Panc1 (cell line): ENCODE results near the gene TAB2. TPM values are rescaled to one million over a fixed set of nuclear protein-coding genes. Genes with fewer than 3 reads are reported as not detected.

Experiments
- ATAC-seq: fragments of 200-7000 bp; cut with Tn5 transposase; 2 replicates; pipeline ENCODE4 v1.9.1; 2020; ENCODE audit warnings: mild to moderate bottlenecking, moderate library complexity
- BruUV-seq: library from RNA; stranded (reverse); fragments of 400-500 nt; replicated peaks from 2 replicates; lab custom pipeline; 2021; lab: Mats Ljungman, UMichigan
- CTCF ChIA-PET: fragments of 300-600 bp; sonication (Branson Sonifier 250); formaldehyde crosslinking; loops from one replicate; lab custom pipeline; 2022; ENCODE audit warnings: antibody characterized with exemption; lab: Charles Lee
- POLR2A ChIA-PET: fragments of 300-600 bp; sonication (Branson Sonifier 250); formaldehyde crosslinking; loops from one replicate; lab custom pipeline; 2022; ENCODE audit warnings: antibody characterized with exemption; lab: Charles Lee
- DNase-seq: peaks from one replicate; pipeline ENCODE4 v3.0.0-alpha.2; 2010; ENCODE audit warnings: low read depth, low spot score
- H3K27ac ChIP-seq: 2 replicates; pipeline ENCODE4 v1.5.1; 2011; ENCODE audit warnings: mild to moderate bottlenecking, low read length, inconsistent platforms
- H3K27me3 ChIP-seq: fragments of 200-500 bp; sonication (Bioruptor generic); 2 replicates; pipeline ENCODE4 v1.6.0; 2014; ENCODE audit warnings: low read length, inconsistent platforms; ENCODE audit not compliant: control insufficient read depth, insufficient read depth
- H3K36me3 ChIP-seq: fragments of 200-500 bp; sonication (Bioruptor generic); 2 replicates; pipeline ENCODE4 v1.5.1; 2014; ENCODE audit warnings: inconsistent platforms, mild to moderate bottlenecking, low read length, moderate library complexity; ENCODE audit not compliant: control insufficient read depth, insufficient read depth
- H3K4me1 ChIP-seq: 2 replicates; pipeline ENCODE4 v1.5.1; 2011; ENCODE audit warnings: inconsistent platforms, mild to moderate bottlenecking, low read length, moderate library complexity; ENCODE audit not compliant: control insufficient read depth, insufficient read depth
- H3K4me3 ChIP-seq, 2 experiments: 2 replicates each; pipeline ENCODE4 v1.5.1; 2011 to 2012; ENCODE audit warnings: low read depth in 2 of 2, low read length in 2 of 2, mild to moderate bottlenecking in 2 of 2, inconsistent platforms in 1 of 2, moderate library complexity in 1 of 2
- H3K9me3 ChIP-seq: fragments of 200-500 bp; sonication (Bioruptor generic); 2 replicates; pipeline ENCODE4 v1.5.1; 2014; ENCODE audit warnings: low read depth, mild to moderate bottlenecking, inconsistent platforms, low read length, moderate library complexity; ENCODE audit not compliant: control insufficient read depth, insufficient read depth
- CTCF ChIP-seq: fragments of 450-650 bp; IDR thresholded peaks from 2 replicates; pipeline ENCODE4 v1.5.1; 2017; ENCODE audit warnings: mild to moderate bottlenecking
- POLR2AphosphoS5 ChIP-seq: IDR thresholded peaks from 2 replicates; pipeline ENCODE4 v1.6.1; 2012; ENCODE audit warnings: mild to moderate bottlenecking, low read depth, low read length, moderate library complexity
- SIN3A ChIP-seq: IDR thresholded peaks from 2 replicates; pipeline ENCODE4 v1.6.1; 2012; ENCODE audit warnings: low read depth, mild to moderate bottlenecking, low read length, moderate library complexity, borderline replicate concordance; ENCODE audit not compliant: insufficient read depth
- TCF7L2 ChIP-seq: IDR thresholded peaks from 2 replicates; pipeline ENCODE4 v1.6.1; 2011; ENCODE audit warnings: mild to moderate bottlenecking, low read depth, low read length, inconsistent platforms
- in situ Hi-C: cut with HindIII; loops from 2 replicates; pipeline ENCODE4 v1.10.0; 2016; ENCODE audit warnings: low sequenced_read_pairs, low pct_unique_long_range_greater_than_20kb
- intact Hi-C: fragments of 100-400 bp; cut with micrococcal nuclease; formaldehyde crosslinking; loops from one replicate; pipeline ENCODE4 v1.10.0; 2022; ENCODE audit not compliant: unreplicated experiment
- total RNA-seq: library from RNA; stranded (reverse); gene quantifications from one replicate; pipeline ENCODE4 v1.2.1, GENCODE V29; 2021; ENCODE audit not compliant: unreplicated experiment
- TF ChIP-seq, protein P1 (sequence below), 2 experiments: IDR thresholded peaks; 2 replicates each; pipeline ENCODE4 v1.6.1; 2011 to 2012; ENCODE audit warnings: low read depth in 2 of 2, control low read depth in 1 of 2, low read length in 1 of 2, mild to moderate bottlenecking in 1 of 2, moderate library complexity in 1 of 2; ENCODE audit not compliant: insufficient read depth in 1 of 2

Gene TAB2
- total RNA-seq, 1 experiment from 2014 or later = 47.2 TPM

DNA sequence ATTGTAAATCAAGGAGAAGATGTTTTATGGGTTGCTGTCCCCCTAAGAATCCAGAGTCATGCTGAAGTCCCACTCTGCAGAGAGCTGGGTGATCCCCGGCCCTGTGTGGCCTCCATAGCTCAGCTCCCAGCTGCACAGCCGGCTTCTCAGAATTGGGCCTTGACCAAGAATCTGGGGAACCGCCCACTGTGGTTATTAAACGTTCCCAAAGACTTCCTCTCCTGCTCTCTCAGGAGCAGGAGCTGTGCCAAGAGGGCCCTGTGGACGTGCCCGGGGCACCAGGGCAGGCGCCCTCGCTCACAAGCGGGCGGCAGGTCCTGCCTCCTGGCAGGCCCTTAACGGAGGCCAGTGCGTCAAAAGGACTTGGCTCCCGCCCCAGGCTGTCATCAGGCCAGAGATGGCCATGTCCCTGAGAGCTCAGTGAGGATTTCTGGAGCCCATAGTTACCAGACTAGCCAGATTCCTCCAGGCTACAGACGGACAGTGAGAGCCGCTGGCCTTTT, 136.9 kb downstream of the TAB2 start:
- Histone ChIP-seq H3K36me3 (no peaks in the 10 kb centered on the region), H3K4me1 (peaks cover 11% of the 10 kb centered on the region; the same call in 1 of the 2 replicates), H3K27ac (no peak overlapping the region), H3K9me3 (no peaks in the 10 kb centered on the region), H3K4me3 (no peak overlapping the region), H3K27me3 (peaks cover 2% of the 10 kb centered on the region; the same call in 1 of the 2 replicates)
- in situ Hi-C loops (no loop called here), intact Hi-C loops (no loop called here)
- POLR2A ChIA-PET = no interaction called here
- peak; percentile 65 for ATAC-seq
- CTCF ChIA-PET = no interaction called here
- TF ChIP-seq TCF7L2 (no peak), POLR2AphosphoS5 (no peak)
- TF ChIP-seq, protein P1, sequence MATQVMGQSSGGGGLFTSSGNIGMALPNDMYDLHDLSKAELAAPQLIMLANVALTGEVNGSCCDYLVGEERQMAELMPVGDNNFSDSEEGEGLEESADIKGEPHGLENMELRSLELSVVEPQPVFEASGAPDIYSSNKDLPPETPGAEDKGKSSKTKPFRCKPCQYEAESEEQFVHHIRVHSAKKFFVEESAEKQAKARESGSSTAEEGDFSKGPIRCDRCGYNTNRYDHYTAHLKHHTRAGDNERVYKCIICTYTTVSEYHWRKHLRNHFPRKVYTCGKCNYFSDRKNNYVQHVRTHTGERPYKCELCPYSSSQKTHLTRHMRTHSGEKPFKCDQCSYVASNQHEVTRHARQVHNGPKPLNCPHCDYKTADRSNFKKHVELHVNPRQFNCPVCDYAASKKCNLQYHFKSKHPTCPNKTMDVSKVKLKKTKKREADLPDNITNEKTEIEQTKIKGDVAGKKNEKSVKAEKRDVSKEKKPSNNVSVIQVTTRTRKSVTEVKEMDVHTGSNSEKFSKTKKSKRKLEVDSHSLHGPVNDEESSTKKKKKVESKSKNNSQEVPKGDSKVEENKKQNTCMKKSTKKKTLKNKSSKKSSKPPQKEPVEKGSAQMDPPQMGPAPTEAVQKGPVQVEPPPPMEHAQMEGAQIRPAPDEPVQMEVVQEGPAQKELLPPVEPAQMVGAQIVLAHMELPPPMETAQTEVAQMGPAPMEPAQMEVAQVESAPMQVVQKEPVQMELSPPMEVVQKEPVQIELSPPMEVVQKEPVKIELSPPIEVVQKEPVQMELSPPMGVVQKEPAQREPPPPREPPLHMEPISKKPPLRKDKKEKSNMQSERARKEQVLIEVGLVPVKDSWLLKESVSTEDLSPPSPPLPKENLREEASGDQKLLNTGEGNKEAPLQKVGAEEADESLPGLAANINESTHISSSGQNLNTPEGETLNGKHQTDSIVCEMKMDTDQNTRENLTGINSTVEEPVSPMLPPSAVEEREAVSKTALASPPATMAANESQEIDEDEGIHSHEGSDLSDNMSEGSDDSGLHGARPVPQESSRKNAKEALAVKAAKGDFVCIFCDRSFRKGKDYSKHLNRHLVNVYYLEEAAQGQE (IDR thresholded peaks at IDR 0.05; ENCODE audit: insufficient read depth in 1 of 2, low read depth in 2 of 2, low read length in 1 of 2) = no peak
- no peak for DNase-seq
- BruUV-seq = no TSS peak

GRCh38 chr6:149455031-149455732, 137.7 kb downstream of the TAB2 start:
- DNase-seq (no peak), ATAC-seq (no peak)
- no peak for TF ChIP-seq SIN3A
- TF ChIP-seq POLR2AphosphoS5 = no peak
- TF ChIP-seq CTCF = no peak
- TF ChIP-seq TCF7L2 = no peak
- Histone ChIP-seq H3K9me3 (no peaks in the 10 kb centered on the region), H3K27ac (no peak overlapping the region), H3K4me3 (no peak overlapping the region), H3K27me3 (peaks cover 3% of the 10 kb centered on the region; the same call in 1 of the 2 replicates), H3K4me1 (peaks cover 11% of the 10 kb centered on the region; the same call in 1 of the 2 replicates), H3K36me3 (no peaks in the 10 kb centered on the region)
- intact Hi-C loops = no loop called here
- ChIA-PET CTCF (interaction anchor here (0.5 to 0.7 kb wide), 2 partner anchors 62 to 340 kb away, joined by 3 read pairs; no protein-coding TSS in a partner anchor), POLR2A (no interaction called here)
- in situ Hi-C loops = no loop called here
- BruUV-seq = no TSS peak
